GM12892 (cell line): ENCODE data around the gene ALKAL2.

Experiments used
- POLR2A ChIP-seq: IDR thresholded peaks from 2 replicates; pipeline ENCODE4 v1.6.1; 2011; ENCODE audit warnings: low read depth, low read length, control low read depth
- POLR2AphosphoS5 ChIP-seq: IDR thresholded peaks from 2 replicates; pipeline ENCODE4 v1.6.1; 2011; ENCODE audit warnings: low read depth, low read length, control low read depth

DNA sequence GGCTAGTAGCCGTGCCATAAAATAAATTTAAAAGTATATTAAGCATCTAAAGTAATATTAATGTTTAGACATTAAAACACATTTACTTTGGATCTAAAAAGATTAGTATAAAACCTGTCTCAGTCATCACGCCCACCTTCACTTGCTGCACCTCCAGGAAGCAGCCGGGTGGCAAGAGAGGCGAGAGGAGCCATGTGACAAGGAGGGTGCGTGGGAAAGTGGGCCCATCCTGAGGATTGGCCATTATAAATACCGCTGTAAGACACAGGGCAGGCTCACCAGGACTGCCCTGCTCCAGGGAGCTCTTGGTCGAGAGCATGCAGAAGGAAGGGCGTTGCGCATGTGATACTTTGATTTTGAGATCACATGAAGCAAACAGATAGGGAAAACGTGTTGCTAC lies 34.4 kb upstream of the ALKAL2 start:
- TF ChIP-seq POLR2A: no peak
- TF ChIP-seq POLR2AphosphoS5: no peak
